ENCODE measurements around the gene NRDC. TPM values are rescaled to one million over a fixed set of nuclear protein-coding genes. Genes with fewer than 3 reads are reported as not detected.

Gene NRDC
- total RNA-seq, 2 donors from 2014 or later = 173 to 204 TPM

GRCh38 chr1:51792864-51793263 is 85.7 kb downstream of the NRDC start:
- ATAC-seq (no peak), DNase-seq (ENCODE audit: low spot score) (no peak)
- no peak overlapping the region for H3K4me3 Mint-ChIP-seq
- H3K9me3 Mint-ChIP-seq = no peaks in the 10 kb centered on the region
- no peaks in the 10 kb centered on the region for H3K27me3 Mint-ChIP-seq
- H3K27ac Mint-ChIP-seq = peak overlapping the region; percentile 42 to 53
- H3K36me3 Mint-ChIP-seq = peaks cover 57% of the 10 kb centered on the region
- H3K4me1 Mint-ChIP-seq (ENCODE audit: low read depth in 2 of 2) = peaks cover 6 to 10% of the 10 kb centered on the region in 2 donors

GRCh38 chr1:51791888-51792287 is 86.6 kb downstream of the NRDC start:
- Mint-ChIP-seq H3K9me3 (no peaks in the 10 kb centered on the region), H3K27ac (peak overlapping the region; percentile 53 to 69), H3K4me3 (no peak overlapping the region), H3K4me1 (ENCODE audit: low read depth in 2 of 2) (peaks cover 6 to 10% of the 10 kb centered on the region in 2 donors), H3K27me3 (no peaks in the 10 kb centered on the region), H3K36me3 (peaks cover 54% of the 10 kb centered on the region)
- no peak for DNase-seq (ENCODE audit: low spot score)
- ATAC-seq = no peak

- ATAC-seq (peak in 1 of 2 donors; percentile 34), DNase-seq (ENCODE audit: low spot score) (no peak)
- Mint-ChIP-seq H3K27me3 (no peaks in the 10 kb centered on the region), H3K4me3 (no peak overlapping the region), H3K27ac (peak overlapping the region; percentile 62 to 69), H3K36me3 (peaks cover 61% of the 10 kb centered on the region), H3K4me1 (ENCODE audit: low read depth in 2 of 2) (peaks cover 6 to 10% of the 10 kb centered on the region in 2 donors), H3K9me3 (no peaks in the 10 kb centered on the region)
Observed at GRCh38 chr1:51790385-51790784, 88.1 kb downstream of the NRDC start.

GRCh38 chr1:51789342-51789741 is 89.2 kb downstream of the NRDC start:
- peak overlapping the region in 1 of 2 donors; percentile 15 for H3K27ac Mint-ChIP-seq
- H3K4me1 Mint-ChIP-seq (ENCODE audit: low read depth in 2 of 2) = peaks cover 6 to 10% of the 10 kb centered on the region in 2 donors
- peaks cover 66% of the 10 kb centered on the region for H3K36me3 Mint-ChIP-seq
- no peaks in the 10 kb centered on the region for H3K27me3 Mint-ChIP-seq
- no peaks in the 10 kb centered on the region for H3K9me3 Mint-ChIP-seq
- H3K4me3 Mint-ChIP-seq = no peak overlapping the region
- no peak for DNase-seq (ENCODE audit: low spot score)
- ATAC-seq = no peak

- Mint-ChIP-seq H3K36me3 (peaks cover 62% of the 10 kb centered on the region), H3K9me3 (no peaks in the 10 kb centered on the region), H3K4me3 (no peak overlapping the region), H3K27ac (peak overlapping the region in 1 of 2 donors; percentile 15), H3K27me3 (no peaks in the 10 kb centered on the region), H3K4me1 (ENCODE audit: low read depth in 2 of 2) (peaks cover 6 to 10% of the 10 kb centered on the region in 2 donors)
- DNase-seq (ENCODE audit: low spot score) = no peak
- no peak for ATAC-seq
Observed at GRCh38 chr1:51788938-51789337, 89.6 kb downstream of the NRDC start.

- H3K36me3 Mint-ChIP-seq = peaks cover 41% of the 10 kb centered on the region
- H3K27me3 Mint-ChIP-seq = no peaks in the 10 kb centered on the region
Observed at GRCh38 chr1:51784997-51785421, 93.5 kb downstream of the NRDC start.

GRCh38 chr1:51780927-51781326 is 97.6 kb downstream of the NRDC start:
- no peaks in the 10 kb centered on the region for H3K27me3 Mint-ChIP-seq
- ATAC-seq (no peak), DNase-seq (ENCODE audit: low spot score) (no peak)
- H3K4me1 Mint-ChIP-seq (ENCODE audit: low read depth in 2 of 2) = peaks cover 0 to 2% of the 10 kb centered on the region in 2 donors
- no peak overlapping the region for H3K27ac Mint-ChIP-seq
- H3K4me3 Mint-ChIP-seq = no peak overlapping the region
- H3K9me3 Mint-ChIP-seq = no peaks in the 10 kb centered on the region
- peaks cover 24% of the 10 kb centered on the region for H3K36me3 Mint-ChIP-seq

More at GRCh38 chr1:51784997-51785421, 93.5 kb downstream of the NRDC start:
- DNase-seq (ENCODE audit: low spot score) = no peak
- no peak overlapping the region for H3K4me3 Mint-ChIP-seq
- no peaks in the 10 kb centered on the region for H3K9me3 Mint-ChIP-seq
- no peak for ATAC-seq
- peak overlapping the region in 1 of 2 donors; percentile 3 for H3K27ac Mint-ChIP-seq
- H3K4me1 Mint-ChIP-seq (ENCODE audit: low read depth in 2 of 2) = no peaks in the 10 kb centered on the region

- H3K4me3 Mint-ChIP-seq = no peak overlapping the region
- peaks cover 11 to 13% of the 10 kb centered on the region in 2 donors for H3K4me1 Mint-ChIP-seq (ENCODE audit: low read depth in 2 of 2)
- ATAC-seq = no peak
- DNase-seq (ENCODE audit: low spot score) = no peak
- no peaks in the 10 kb centered on the region for H3K27me3 Mint-ChIP-seq
- no peak overlapping the region for H3K27ac Mint-ChIP-seq
- peaks cover 33% of the 10 kb centered on the region for H3K36me3 Mint-ChIP-seq
- no peaks in the 10 kb centered on the region for H3K9me3 Mint-ChIP-seq
Observed at GRCh38 chr1:51776408-51776807, 102.1 kb downstream of the NRDC start.

GRCh38 chr1:51768971-51769588 is 109.4 kb downstream of the NRDC start:
- Mint-ChIP-seq H3K9me3 (no peaks in the 10 kb centered on the region), H3K4me1 (ENCODE audit: low read depth in 2 of 2) (peaks cover 14 to 18% of the 10 kb centered on the region in 2 donors), H3K27me3 (no peaks in the 10 kb centered on the region), H3K27ac (peak overlapping the region in 1 of 2 donors; percentile 1), H3K4me3 (no peak overlapping the region), H3K36me3 (peaks cover 21% of the 10 kb centered on the region)
- DNase-seq (ENCODE audit: low spot score) (no peak), ATAC-seq (no peak)

GRCh38 chr1:51761351-51761750 is 117.2 kb downstream of the NRDC start:
- Mint-ChIP-seq H3K27me3 (no peaks in the 10 kb centered on the region), H3K9me3 (no peaks in the 10 kb centered on the region), H3K27ac (no peak overlapping the region), H3K4me3 (no peak overlapping the region), H3K4me1 (ENCODE audit: low read depth in 2 of 2) (peaks cover 2 to 5% of the 10 kb centered on the region in 2 donors), H3K36me3 (peaks cover 6% of the 10 kb centered on the region)
- ATAC-seq (no peak), DNase-seq (ENCODE audit: low spot score) (no peak)

- no peaks in the 10 kb centered on the region for H3K9me3 Mint-ChIP-seq
Observed at GRCh38 chr1:51760872-51761271, 117.7 kb downstream of the NRDC start.

GRCh38 chr1:51758310-51758709 is 120.2 kb downstream of the NRDC start:
- Mint-ChIP-seq H3K27me3 (no peaks in the 10 kb centered on the region), H3K27ac (no peak overlapping the region), H3K4me3 (no peak overlapping the region), H3K4me1 (ENCODE audit: low read depth in 2 of 2) (peaks cover 2 to 5% of the 10 kb centered on the region in 2 donors), H3K9me3 (no peaks in the 10 kb centered on the region), H3K36me3 (peaks cover 6% of the 10 kb centered on the region)
- no peak for DNase-seq (ENCODE audit: low spot score)
- no peak for ATAC-seq

More at GRCh38 chr1:51760872-51761271, 117.7 kb downstream of the NRDC start:
- H3K4me3 Mint-ChIP-seq = no peak overlapping the region
- H3K27ac Mint-ChIP-seq = no peak overlapping the region
- DNase-seq (ENCODE audit: low spot score) (no peak), ATAC-seq (no peak)
- peaks cover 2 to 5% of the 10 kb centered on the region in 2 donors for H3K4me1 Mint-ChIP-seq (ENCODE audit: low read depth in 2 of 2)
- H3K27me3 Mint-ChIP-seq = no peaks in the 10 kb centered on the region
- peaks cover 6% of the 10 kb centered on the region for H3K36me3 Mint-ChIP-seq

GRCh38 chr1:51756290-51756689 is 122.2 kb downstream of the NRDC start:
- ATAC-seq (peak in 1 of 2 donors; percentile 62), DNase-seq (ENCODE audit: low spot score) (no peak)
- H3K36me3 Mint-ChIP-seq = peaks cover 7% of the 10 kb centered on the region
- H3K4me3 Mint-ChIP-seq = no peak overlapping the region
- H3K9me3 Mint-ChIP-seq = peaks cover 4% of the 10 kb centered on the region
- H3K4me1 Mint-ChIP-seq (ENCODE audit: low read depth in 2 of 2) = peaks cover 2 to 5% of the 10 kb centered on the region in 2 donors
- no peak overlapping the region for H3K27ac Mint-ChIP-seq
- no peaks in the 10 kb centered on the region for H3K27me3 Mint-ChIP-seq

GRCh38 chr1:51755437-51755836 is 123.1 kb downstream of the NRDC start:
- H3K27ac Mint-ChIP-seq = no peak overlapping the region
- H3K36me3 Mint-ChIP-seq = peaks cover 7% of the 10 kb centered on the region
- no peak for ATAC-seq
- H3K27me3 Mint-ChIP-seq = no peaks in the 10 kb centered on the region
- peaks cover 0 to 2% of the 10 kb centered on the region in 2 donors for H3K4me1 Mint-ChIP-seq (ENCODE audit: low read depth in 2 of 2)
- no peak for DNase-seq (ENCODE audit: low spot score)
- peaks cover 4% of the 10 kb centered on the region for H3K9me3 Mint-ChIP-seq
- no peak overlapping the region for H3K4me3 Mint-ChIP-seq
